ENCODE data around the gene CDC73.

The CDC73 gene

DNA sequence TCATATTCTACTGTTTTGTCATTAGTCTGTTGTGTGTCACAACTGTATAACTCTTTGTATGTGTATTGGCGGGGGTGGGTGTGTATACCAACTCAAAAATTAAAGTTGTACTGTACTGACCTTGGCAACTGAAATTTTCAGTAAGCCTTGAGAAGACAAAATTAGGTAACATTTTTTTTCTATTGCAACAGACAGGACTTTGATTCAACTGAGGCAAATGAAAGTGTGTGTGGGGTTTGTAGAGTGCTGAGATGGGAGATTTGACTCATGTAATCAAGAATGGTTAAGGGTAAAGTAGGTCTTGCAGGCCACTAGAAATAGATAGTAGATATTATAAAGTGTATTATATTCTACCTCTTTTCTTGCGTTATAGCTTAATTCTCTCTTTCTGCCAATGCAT lies 79.2 kb downstream of the CDC73 start:
- TF ChIP-seq, protein P1, sequence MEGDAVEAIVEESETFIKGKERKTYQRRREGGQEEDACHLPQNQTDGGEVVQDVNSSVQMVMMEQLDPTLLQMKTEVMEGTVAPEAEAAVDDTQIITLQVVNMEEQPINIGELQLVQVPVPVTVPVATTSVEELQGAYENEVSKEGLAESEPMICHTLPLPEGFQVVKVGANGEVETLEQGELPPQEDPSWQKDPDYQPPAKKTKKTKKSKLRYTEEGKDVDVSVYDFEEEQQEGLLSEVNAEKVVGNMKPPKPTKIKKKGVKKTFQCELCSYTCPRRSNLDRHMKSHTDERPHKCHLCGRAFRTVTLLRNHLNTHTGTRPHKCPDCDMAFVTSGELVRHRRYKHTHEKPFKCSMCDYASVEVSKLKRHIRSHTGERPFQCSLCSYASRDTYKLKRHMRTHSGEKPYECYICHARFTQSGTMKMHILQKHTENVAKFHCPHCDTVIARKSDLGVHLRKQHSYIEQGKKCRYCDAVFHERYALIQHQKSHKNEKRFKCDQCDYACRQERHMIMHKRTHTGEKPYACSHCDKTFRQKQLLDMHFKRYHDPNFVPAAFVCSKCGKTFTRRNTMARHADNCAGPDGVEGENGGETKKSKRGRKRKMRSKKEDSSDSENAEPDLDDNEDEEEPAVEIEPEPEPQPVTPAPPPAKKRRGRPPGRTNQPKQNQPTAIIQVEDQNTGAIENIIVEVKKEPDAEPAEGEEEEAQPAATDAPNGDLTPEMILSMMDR (IDR thresholded peaks at IDR 0.05), result no peak
- Histone ChIP-seq H3K27ac (no peak overlapping the region), H3K4me3 (no peak overlapping the region)
- no peak for DNase-seq (ENCODE audit: low spot score)

DNA sequence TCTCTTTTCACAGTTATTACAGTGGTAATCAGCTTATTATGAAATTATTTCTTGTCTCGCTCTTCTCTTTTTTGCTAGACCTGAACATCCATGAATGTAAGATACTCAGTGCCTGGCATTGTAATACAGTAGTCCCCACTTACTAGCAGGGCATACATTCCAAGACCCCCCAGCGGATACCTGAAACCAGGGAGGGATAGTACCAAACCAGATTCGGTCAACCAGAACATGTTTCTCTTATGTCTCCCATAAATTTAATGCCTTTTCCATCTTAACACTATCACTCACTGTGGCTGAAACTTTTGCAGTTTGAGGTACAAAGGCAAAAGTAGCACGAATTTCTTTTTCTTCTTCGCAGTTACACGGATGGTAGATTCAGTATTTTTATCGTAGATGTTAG lies 89.2 kb downstream of the CDC73 start:
- no peak for DNase-seq (ENCODE audit: low spot score)
- H3K27ac ChIP-seq, result no peak overlapping the region
- TF ChIP-seq, protein P1 (IDR thresholded peaks at IDR 0.05), result no peak
- H3K4me3 ChIP-seq, result no peak overlapping the region

DNA sequence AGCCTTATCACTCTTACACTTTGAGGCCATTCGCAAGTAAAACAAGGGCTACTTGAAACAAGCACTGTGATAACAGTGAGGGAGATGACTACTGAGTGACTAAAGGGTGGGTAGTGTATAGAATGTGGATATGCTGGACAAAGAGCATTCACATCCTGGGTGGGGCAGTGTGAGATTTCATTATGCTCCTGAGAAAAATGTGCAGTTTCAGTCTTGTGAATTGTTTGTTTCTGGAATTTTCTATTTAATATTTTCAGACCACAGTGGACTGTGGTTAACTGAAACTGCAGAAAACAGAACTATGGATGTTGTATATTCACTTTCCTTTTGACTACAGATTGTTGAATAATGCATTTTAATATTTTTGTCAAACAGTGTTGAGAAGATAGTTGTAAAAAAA lies 89.7 kb downstream of the CDC73 start:
- TF ChIP-seq, protein P1 (IDR thresholded peaks at IDR 0.05), result no peak

DNA sequence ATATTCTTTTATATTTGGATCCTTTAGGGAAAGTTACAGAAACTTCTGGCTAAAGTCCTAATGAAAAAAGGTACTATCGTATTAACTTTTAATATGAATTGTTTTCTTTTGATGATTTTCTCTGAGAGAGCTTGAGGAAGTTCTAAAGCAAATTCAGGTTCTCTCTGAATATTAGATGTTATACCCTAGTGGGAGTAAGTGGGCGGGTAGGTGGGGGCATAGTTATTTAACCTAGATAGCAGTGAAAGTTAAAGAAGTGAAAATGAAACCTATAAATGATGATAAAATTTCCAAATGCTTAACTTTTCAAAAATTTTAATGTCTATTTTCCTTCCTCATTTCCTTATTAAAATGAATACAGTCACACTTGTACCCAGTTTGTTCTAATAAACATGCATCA lies 90.8 kb downstream of the CDC73 start:
- H3K4me3 ChIP-seq, result no peak overlapping the region
- DNase-seq (ENCODE audit: low spot score), result no peak
- TF ChIP-seq, protein P1 (IDR thresholded peaks at IDR 0.05), result no peak
- no peak overlapping the region for H3K27ac ChIP-seq

More for the DNA sequence above, 89.7 kb downstream of the CDC73 start:
- no peak for DNase-seq (ENCODE audit: low spot score)
- no peak overlapping the region for H3K27ac ChIP-seq
- H3K4me3 ChIP-seq, result no peak overlapping the region

DNA sequence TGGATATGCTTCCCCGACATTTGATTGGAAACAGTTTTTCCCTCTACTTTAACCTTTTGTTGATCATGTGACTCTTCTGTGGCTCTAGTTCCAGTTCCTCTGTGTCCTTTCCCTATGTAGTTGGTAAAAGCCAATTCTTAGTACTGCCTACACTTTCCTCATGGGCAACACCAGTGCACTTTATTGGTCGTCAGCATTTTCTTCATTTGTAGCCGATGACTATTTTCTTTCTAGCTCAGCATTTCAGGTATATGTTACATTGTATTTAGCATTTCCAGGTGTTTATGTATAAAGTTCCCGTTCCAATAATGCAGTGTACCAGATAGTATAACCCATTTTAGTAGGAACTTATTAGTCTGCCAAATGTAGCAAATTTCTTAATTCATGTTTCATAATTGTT lies 92.2 kb downstream of the CDC73 start:
- TF ChIP-seq, protein P1 (IDR thresholded peaks at IDR 0.05), result no peak
- no peak overlapping the region for H3K4me3 ChIP-seq
- H3K27ac ChIP-seq, result no peak overlapping the region
- DNase-seq (ENCODE audit: low spot score), result no peak

DNA sequence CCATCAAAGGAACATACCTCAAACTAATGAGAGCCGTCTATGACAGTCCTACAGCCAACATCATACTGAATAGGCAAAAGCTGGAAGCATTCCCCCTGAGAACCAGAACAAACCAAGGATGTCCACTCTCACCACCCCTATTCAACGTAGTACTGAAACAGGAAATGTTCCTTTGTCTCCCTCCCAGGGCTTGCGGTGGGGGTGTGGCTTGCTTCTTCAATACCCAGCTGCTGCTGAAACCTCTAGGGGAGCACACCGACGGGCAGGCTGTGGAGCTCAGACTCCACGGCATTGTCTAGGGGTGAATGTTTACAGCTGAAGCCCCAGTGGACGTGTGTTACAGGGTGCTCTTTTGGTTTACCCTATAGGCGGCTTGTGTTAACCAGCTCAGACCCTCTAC lies 95.1 kb downstream of the CDC73 start:
- H3K4me3 ChIP-seq, result no peak overlapping the region
- TF ChIP-seq, protein P1 (IDR thresholded peaks at IDR 0.05), result no peak
- H3K27ac ChIP-seq, result no peak overlapping the region
- no peak for DNase-seq (ENCODE audit: low spot score)

DNA sequence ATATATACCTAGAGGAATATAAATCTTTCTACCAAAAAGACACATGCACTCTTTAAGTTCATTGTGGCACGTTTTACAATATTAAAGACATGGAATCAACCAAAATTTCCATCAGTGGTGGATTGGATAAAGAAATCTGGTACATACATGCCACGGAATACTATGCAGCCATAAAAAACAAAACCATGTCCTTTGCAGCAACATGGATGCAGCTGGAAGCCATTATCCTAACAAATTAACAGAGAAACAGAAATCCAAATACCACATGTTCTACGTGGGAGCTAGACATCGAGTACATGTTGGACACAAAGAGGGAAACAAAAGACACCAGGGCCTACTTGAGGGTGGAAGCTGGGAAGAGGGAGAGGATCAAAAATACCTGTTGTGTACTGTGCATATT lies 97.6 kb downstream of the CDC73 start:
- TF ChIP-seq, protein P1 (IDR thresholded peaks at IDR 0.05), result no peak
- DNase-seq (ENCODE audit: low spot score), result no peak
- Histone ChIP-seq H3K4me3 (no peak overlapping the region), H3K27ac (no peak overlapping the region)

Data from coronary artery (tissue), 2 donors.